Ovary (tissue), 3 donors: ENCODE data around the gene CPSF4.

Source experiments
- CTCF ChIP-seq, 3 donors: fragments of 450-650 bp in 2 of 3; fragments of 200-600 bp in 1 of 3; IDR thresholded peaks; one replicate each; pipeline versions ENCODE4 v1.5.1 to v1.8.0; 2016 to 2022; ENCODE audit warnings: antibody characterized with exemption in 3 of 3, mild to moderate bottlenecking in 1 of 3
- EP300 ChIP-seq: sonication (generic); formaldehyde crosslinking; IDR thresholded peaks from one replicate; pipeline ENCODE4 v1.6.1; 2017; ENCODE audit warnings: antibody characterized with exemption
- donor health status: DM: no; HTN: no; CAD: no.

GRCh38 chr7:99453105-99453504 is 14.4 kb downstream of the CPSF4 start:
- no peak for TF ChIP-seq EP300
- no peak for TF ChIP-seq CTCF (IDR thresholded peaks at IDR 0.05)
